ENCODE measurements around the gene PLCB4. TPM values are rescaled to one million over a fixed set of nuclear protein-coding genes. Genes with fewer than 3 reads are reported as not detected.

The PLCB4 gene
- total RNA-seq, 1 experiment from 2014 or later, result 12.9 TPM

GRCh38 chr20:9293145-9293544, 224.3 kb downstream of the PLCB4 start:
- BruUV-seq (replicated peaks), result no TSS peak
- Mint-ChIP-seq H3K27me3 (ENCODE audit: unreplicated experiment) (no peaks in the 10 kb centered on the region), H3K4me3 (ENCODE audit: low read depth, unreplicated experiment) (no peak overlapping the region), H3K4me1 (ENCODE audit: low read depth, unreplicated experiment) (peaks cover 22% of the 10 kb centered on the region), H3K9me3 (ENCODE audit: low read depth, unreplicated experiment) (no peaks in the 10 kb centered on the region), H3K36me3 (ENCODE audit: insufficient read depth, unreplicated experiment) (no peaks in the 10 kb centered on the region), H3K27ac (ENCODE audit: unreplicated experiment) (no peak overlapping the region)
- CTCF ChIA-PET, result no interaction called here
- DNase-seq, result no peak
- intact Hi-C loops (cut with micrococcal nuclease; ENCODE audit: unreplicated experiment), result no loop called here
- TF ChIP-seq, protein P1, sequence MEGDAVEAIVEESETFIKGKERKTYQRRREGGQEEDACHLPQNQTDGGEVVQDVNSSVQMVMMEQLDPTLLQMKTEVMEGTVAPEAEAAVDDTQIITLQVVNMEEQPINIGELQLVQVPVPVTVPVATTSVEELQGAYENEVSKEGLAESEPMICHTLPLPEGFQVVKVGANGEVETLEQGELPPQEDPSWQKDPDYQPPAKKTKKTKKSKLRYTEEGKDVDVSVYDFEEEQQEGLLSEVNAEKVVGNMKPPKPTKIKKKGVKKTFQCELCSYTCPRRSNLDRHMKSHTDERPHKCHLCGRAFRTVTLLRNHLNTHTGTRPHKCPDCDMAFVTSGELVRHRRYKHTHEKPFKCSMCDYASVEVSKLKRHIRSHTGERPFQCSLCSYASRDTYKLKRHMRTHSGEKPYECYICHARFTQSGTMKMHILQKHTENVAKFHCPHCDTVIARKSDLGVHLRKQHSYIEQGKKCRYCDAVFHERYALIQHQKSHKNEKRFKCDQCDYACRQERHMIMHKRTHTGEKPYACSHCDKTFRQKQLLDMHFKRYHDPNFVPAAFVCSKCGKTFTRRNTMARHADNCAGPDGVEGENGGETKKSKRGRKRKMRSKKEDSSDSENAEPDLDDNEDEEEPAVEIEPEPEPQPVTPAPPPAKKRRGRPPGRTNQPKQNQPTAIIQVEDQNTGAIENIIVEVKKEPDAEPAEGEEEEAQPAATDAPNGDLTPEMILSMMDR (IDR thresholded peaks at IDR 0.05; ENCODE audit: unreplicated experiment), result no peak

GRCh38 chr20:9294041-9294440, 225.2 kb downstream of the PLCB4 start:
- H3K9me3 Mint-ChIP-seq (ENCODE audit: low read depth, unreplicated experiment), result no peaks in the 10 kb centered on the region
- CTCF ChIA-PET, result interaction anchor here (1.4 kb wide), 1 partner anchor 36 kb away, joined by 5 read pairs; no protein-coding TSS in a partner anchor
- no peaks in the 10 kb centered on the region for H3K27me3 Mint-ChIP-seq (ENCODE audit: unreplicated experiment)
- H3K4me1 Mint-ChIP-seq (ENCODE audit: low read depth, unreplicated experiment), result peaks cover 22% of the 10 kb centered on the region
- no TSS peak for BruUV-seq (replicated peaks)
- H3K36me3 Mint-ChIP-seq (ENCODE audit: insufficient read depth, unreplicated experiment), result no peaks in the 10 kb centered on the region
- intact Hi-C loops (cut with micrococcal nuclease; ENCODE audit: unreplicated experiment), result no loop called here
- TF ChIP-seq, protein P1 (IDR thresholded peaks at IDR 0.05; ENCODE audit: unreplicated experiment), result no peak
- no peak overlapping the region for H3K4me3 Mint-ChIP-seq (ENCODE audit: low read depth, unreplicated experiment)
- no peak for DNase-seq
- H3K27ac Mint-ChIP-seq (ENCODE audit: unreplicated experiment), result no peak overlapping the region

- no peak overlapping the region for H3K27ac Mint-ChIP-seq (ENCODE audit: unreplicated experiment)
- intact Hi-C loops (cut with micrococcal nuclease; ENCODE audit: unreplicated experiment), result no loop called here
- H3K9me3 Mint-ChIP-seq (ENCODE audit: low read depth, unreplicated experiment), result peaks cover 2% of the 10 kb centered on the region
- no peak overlapping the region for H3K4me3 Mint-ChIP-seq (ENCODE audit: low read depth, unreplicated experiment)
- no peaks in the 10 kb centered on the region for H3K36me3 Mint-ChIP-seq (ENCODE audit: insufficient read depth, unreplicated experiment)
- no peak for DNase-seq
- peaks cover 39% of the 10 kb centered on the region for H3K4me1 Mint-ChIP-seq (ENCODE audit: low read depth, unreplicated experiment)
- no peaks in the 10 kb centered on the region for H3K27me3 Mint-ChIP-seq (ENCODE audit: unreplicated experiment)
- no TSS peak for BruUV-seq (replicated peaks)
- TF ChIP-seq, protein P1 (IDR thresholded peaks at IDR 0.05; ENCODE audit: unreplicated experiment), result no peak
- CTCF ChIA-PET, result interaction anchor here (0.6 kb wide), 1 partner anchor 18 kb away, joined by 9 read pairs; no protein-coding TSS in a partner anchor
Measured at GRCh38 chr20:9298906-9299305, 230.0 kb downstream of the PLCB4 start.

DNA sequence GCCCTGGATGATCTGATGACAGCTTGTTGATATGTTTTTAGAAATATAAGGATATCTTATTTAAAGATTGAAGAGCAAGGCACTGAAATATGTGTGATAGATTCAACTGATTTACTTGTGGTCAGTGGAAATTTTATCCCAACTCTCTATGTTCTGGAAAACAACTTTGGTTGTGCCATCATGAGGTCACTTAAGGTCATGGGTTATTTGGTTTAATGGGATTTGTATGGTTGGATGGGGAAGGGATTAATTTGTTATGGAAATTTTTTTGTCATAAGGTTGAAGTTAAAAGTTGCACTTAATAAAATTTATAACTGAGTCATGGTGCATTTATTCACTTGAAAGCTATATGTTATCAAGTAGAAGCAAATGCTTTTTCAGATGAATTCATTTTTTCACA, 231.2 kb downstream of the PLCB4 start:
- Mint-ChIP-seq H3K27ac (ENCODE audit: unreplicated experiment) (no peak overlapping the region), H3K4me1 (ENCODE audit: low read depth, unreplicated experiment) (peaks cover 41% of the 10 kb centered on the region), H3K27me3 (ENCODE audit: unreplicated experiment) (no peaks in the 10 kb centered on the region), H3K36me3 (ENCODE audit: insufficient read depth, unreplicated experiment) (no peaks in the 10 kb centered on the region), H3K9me3 (ENCODE audit: low read depth, unreplicated experiment) (peaks cover 2% of the 10 kb centered on the region), H3K4me3 (ENCODE audit: low read depth, unreplicated experiment) (no peak overlapping the region)
- intact Hi-C loops (cut with micrococcal nuclease; ENCODE audit: unreplicated experiment), result no loop called here
- TF ChIP-seq, protein P1 (IDR thresholded peaks at IDR 0.05; ENCODE audit: unreplicated experiment), result no peak
- no peak for DNase-seq
- no TSS peak for BruUV-seq (replicated peaks)
- CTCF ChIA-PET, result no interaction called here
